Activated T-helper 1 cell treated with anti-CD3 and anti-CD28 coated beads, Interleukin-2, amount 50 U/mL, for 16 hours (primary cell): Measurements from ENCODE around the gene CCNG1.
A peak's percentile ranks its signal among the peaks of the same experiment; 100 is the strongest.
"Not testable (repeated sequence)": the region's sequence is repeated elsewhere in the genome, so short reads cannot be mapped to it uniquely, and the experiment has no call there.

Experiments used
- DNase-seq, 2 donors: peaks; one replicate each; pipeline ENCODE4 v3.0.0-alpha.2; 2020; ENCODE audit warnings: low read depth in 1 of 2, low spot score in 1 of 2

CCNG1 gene

GRCh38 chr5:163440954-163441353 is 3.6 kb downstream of the CCNG1 start:
- no peak for DNase-seq

DNA sequence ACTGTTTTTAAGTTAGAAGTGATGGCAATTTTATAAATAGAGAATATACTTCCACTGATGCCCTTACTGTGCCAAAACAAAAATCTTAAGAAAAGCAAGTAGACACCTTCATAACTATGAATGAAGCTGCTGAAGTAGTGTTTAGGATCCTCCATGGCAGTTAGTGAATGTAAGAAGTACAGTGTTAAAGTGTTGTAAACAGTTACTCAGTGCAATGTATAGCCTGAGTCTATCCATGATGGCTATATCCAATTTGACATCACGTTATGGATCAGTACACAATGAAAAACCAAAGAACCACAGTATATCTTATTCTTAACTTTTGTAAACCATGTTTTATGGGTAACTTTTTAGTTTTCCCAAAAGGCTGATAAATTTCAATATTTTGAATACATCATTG is 7.1 kb downstream of the CCNG1 start:
- DNase-seq, result no peak

- DNase-seq, result no peak
Measured at GRCh38 chr5:163445345-163445744, 8.0 kb downstream of the CCNG1 start.

- DNase-seq, result no peak
Measured at GRCh38 chr5:163447191-163447590, 9.8 kb downstream of the CCNG1 start.

DNA sequence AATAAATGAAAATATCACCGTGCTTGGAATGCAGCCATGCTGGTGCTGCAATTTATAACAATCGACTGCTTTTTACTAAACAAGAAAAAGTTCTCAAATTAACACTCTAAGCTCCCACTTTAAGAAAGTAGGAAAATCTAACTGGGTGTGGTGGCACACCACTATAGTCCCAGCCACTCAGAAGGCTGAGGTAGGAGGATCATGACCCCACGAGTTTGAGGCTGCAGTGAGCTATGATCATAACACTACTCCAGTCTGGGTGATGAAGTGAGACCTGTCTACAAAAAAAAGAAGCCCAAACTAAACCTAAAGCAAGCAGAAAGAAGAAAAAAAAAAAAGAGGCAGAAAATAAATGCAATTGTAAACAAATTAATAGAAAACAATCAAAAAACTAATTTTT is 10.5 kb downstream of the CCNG1 start:
- no peak for DNase-seq

DNA sequence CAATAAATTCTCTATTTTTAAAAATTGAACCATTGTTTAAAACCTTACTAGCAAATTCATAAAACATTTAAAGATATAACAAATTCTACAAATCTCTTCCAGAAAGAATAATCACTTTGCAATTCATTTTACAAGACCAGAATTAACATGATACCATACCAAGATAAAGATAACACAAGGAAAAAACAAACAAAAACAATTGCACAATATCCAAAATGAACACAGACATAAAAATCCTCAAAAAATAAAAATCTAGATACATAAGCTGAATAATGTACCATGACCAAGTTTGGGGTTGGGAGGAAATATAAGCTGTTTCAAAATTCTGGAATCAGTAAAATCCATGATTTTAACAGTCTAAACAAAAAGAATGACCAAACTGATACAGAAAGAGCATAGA is 11.1 kb downstream of the CCNG1 start:
- no peak for DNase-seq

- DNase-seq, result no peak
Measured at GRCh38 chr5:163451489-163451888, 14.1 kb downstream of the CCNG1 start.

- no peak for DNase-seq
Measured at GRCh38 chr5:163453705-163454104, 16.3 kb downstream of the CCNG1 start.

GRCh38 chr5:163455406-163455805 is 18.0 kb downstream of the CCNG1 start:
- DNase-seq, result not testable (repeated sequence)

- no peak for DNase-seq
Measured at GRCh38 chr5:163456029-163456589, 18.7 kb downstream of the CCNG1 start.

DNA sequence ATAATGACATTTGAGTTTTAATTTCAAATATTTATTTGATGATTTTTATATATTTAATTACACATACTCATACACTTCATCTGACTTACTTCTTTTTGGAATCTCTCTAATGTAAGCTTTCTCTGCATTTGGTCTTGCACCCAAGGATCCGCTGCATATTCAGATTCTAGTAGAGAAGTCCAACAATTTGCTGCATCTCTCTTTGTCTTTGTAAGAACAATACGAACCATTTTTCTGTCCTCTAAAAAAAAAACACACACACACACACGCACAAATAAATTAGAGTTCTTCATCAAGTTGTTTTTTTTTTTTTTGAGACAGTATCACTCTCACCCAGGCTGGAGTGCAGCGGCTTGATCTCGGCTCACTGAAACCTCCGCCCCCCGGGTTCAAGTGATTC is 19.4 kb downstream of the CCNG1 start:
- no peak for DNase-seq

GRCh38 chr5:163458778-163459385 is 21.5 kb downstream of the CCNG1 start:
- DNase-seq, result no peak

- DNase-seq, result no peak
Measured at GRCh38 chr5:163459462-163459818, 22.0 kb downstream of the CCNG1 start.

DNA sequence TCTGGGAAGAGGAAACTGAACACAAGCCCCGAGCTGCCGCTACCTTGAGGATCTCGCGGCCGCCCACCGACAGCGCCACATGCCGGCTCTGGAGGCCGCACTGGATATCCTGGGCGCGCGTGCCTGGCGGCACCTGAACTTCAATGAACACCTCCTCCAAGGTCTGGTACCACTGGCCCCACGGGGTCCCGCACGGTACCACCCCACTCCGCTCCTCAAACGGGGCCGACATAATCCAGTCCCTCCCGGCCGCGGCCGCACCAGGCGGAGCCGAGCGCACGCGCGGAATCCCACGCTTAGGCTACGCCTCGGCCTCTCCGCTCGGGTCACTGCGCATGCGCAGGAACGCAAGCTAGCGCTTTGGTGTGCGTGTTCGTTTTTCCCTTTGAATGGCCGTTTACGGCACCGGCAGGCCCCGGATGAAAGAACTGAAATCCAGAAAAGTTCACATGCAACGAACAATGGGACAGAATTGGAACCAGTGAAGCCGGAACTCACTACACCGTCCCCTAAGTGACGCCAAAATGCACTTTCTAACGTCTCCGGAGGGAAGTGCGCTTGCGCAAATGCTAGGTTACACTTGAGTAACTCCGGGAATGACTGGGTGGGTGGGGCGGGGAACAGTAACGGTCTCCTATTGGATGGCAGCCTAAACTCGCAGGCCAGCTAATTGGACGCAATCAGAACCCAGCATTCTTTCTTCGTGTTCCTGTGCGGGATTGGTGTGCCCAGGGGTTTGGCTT is 22.6 kb downstream of the CCNG1 start, which contains the start of gene NUDCD2:
TSS of gene NUDCD2 (minus strand) at position 284 of the 743 bp plus-strand sequence. CDS start at position 232, 52 bp downstream.
- DNase-seq, result peak; percentile 84 to 92

DNA sequence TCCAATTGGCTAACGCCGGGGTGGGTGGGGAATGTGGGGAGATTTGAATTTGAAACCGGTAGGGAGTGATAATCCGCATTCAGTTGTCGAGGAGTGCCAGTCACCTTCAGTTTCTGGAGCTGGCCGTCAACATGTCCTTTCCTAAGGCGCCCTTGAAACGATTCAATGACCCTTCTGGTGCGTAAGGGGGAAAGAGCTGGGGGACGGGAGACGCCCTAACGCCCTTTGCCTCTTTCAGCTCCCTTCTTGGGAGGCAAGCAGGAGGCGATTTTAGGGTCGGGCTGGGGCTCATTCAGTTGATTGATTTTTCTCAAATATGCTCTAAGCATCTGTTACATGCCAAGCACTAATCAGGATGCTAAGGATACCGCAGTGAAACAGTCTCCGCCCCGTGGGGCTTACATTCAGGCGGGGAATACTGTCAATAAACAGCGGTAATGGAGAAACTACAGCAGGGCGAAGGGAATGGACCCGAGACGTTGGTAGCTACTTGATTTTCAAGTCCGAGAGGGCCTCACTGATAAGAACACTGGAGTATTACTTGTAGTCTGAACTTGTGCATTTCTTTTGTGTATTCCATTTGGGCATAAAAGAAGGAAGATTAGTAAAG is 23.3 kb downstream of the CCNG1 start, which contains the start of gene HMMR:
TSS of gene HMMR (plus strand) at position 71 of the 610 bp plus-strand sequence. CDS start at position 132, 61 bp downstream.
- DNase-seq, result no peak

- DNase-seq, result no peak
Measured at GRCh38 chr5:163463063-163463435, 25.7 kb downstream of the CCNG1 start.

- DNase-seq, result no peak
Measured at GRCh38 chr5:163467682-163468081, 30.3 kb downstream of the CCNG1 start.

GRCh38 chr5:163473635-163474243 is 36.3 kb downstream of the CCNG1 start:
- no peak for DNase-seq

GRCh38 chr5:163475411-163475810 is 38.0 kb downstream of the CCNG1 start:
- DNase-seq, result no peak

DNA sequence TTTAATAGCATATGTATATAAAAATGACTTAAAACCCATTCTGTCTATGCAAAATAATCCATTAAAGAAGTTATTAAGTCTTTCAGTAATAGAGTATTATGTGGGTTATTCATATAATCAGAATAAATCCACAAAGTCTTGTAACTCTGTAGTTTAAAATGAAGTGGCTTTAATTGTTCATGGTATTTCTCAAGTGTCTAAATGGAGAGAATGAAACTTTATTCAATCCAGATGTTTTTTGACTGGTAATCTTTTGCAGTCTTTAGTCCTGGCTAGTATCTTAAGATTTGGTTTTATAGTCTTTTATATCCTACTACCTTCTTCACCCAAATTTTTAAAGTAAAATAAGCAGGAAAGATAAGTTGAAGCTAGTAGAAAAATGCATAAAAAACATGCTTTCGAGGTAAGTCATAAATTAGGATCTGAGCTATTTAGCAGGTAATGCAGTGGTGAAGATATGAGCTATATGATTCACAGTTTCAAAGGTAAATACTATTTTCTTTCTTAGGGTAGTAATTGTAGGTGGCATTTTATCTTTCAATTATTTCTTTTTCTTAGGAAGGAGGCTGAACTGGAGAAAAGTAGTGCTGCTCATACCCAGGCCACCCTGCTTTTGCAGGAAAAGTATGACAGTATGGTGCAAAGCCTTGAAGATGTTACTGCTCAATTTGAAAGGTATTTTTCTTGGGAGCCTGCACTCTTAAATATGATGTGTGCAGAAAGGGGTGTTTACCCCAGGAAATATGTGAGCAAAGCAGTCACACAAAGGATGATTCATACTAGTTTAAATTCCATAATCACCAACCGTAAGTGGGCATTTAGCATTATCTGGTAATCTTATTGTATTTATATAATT is 41.0 kb downstream of the CCNG1 start:
- no peak for DNase-seq

GRCh38 chr5:163478982-163479271 is 41.5 kb downstream of the CCNG1 start:
- no peak for DNase-seq
